HepG2 (cell line): ENCODE data around the gene KPNB1. TPM values are rescaled to one million over a fixed set of nuclear protein-coding genes. Genes with fewer than 3 reads are reported as not detected.

Experiments used
- ARID2 ChIP-seq: sonication (generic); formaldehyde crosslinking; IDR thresholded peaks from 2 replicates; pipeline ENCODE4 v1.8.1; 2022; ENCODE audit warnings: mild to moderate bottlenecking, missing genetic modification reagents, borderline replicate concordance
- ERF ChIP-seq: IDR thresholded peaks from 2 replicates; pipeline ENCODE4 v1.6.1; 2018; ENCODE audit warnings: missing biosample characterization, missing genetic modification reagents
- FOSL2 ChIP-seq: sonication (generic); formaldehyde crosslinking; IDR thresholded peaks from 2 replicates; pipeline ENCODE4 v1.4.0; 2020; ENCODE audit warnings: missing genetic modification reagents
- HMG20B ChIP-seq: conservative IDR thresholded peaks from 2 replicates; pipeline ENCODE4 v1.6.1; 2016; ENCODE audit warnings: missing genetic modification reagents, missing compliant biosample characterization
- JUND ChIP-seq: sonication (generic); formaldehyde crosslinking; IDR thresholded peaks from 2 replicates; pipeline ENCODE4 v1.8.0; 2022; ENCODE audit warnings: mild to moderate bottlenecking, missing genetic modification reagents
- KDM4B ChIP-seq: sonication (generic); formaldehyde crosslinking; IDR thresholded peaks from 2 replicates; pipeline ENCODE4 v1.4.0; 2020; ENCODE audit warnings: missing genetic modification reagents
- NFRKB ChIP-seq: fragments of 450-650 bp; IDR thresholded peaks from 2 replicates; pipeline ENCODE4 v1.6.1; 2017
- NONO ChIP-seq, 2 experiments: fragments of 450-650 bp in 1 of 2; sonication (generic) in 1 of 2; formaldehyde crosslinking in 1 of 2; IDR thresholded peaks in 1 of 2; conservative IDR thresholded peaks in 1 of 2; 2 replicates each; pipeline versions ENCODE4 v1.6.1 to v1.8.0; 2017 to 2022; ENCODE audit warnings: mild to moderate bottlenecking in 1 of 2, missing genetic modification reagents in 1 of 2, moderate library complexity in 1 of 2
- RBFOX2 ChIP-seq: fragments of 200-400 bp; formaldehyde crosslinking; IDR thresholded peaks from 2 replicates; pipeline ENCODE4 v1.6.1; 2017; ENCODE audit warnings: low read depth, mild to moderate bottlenecking, low read length
- TAF1 ChIP-seq: sonication (generic); formaldehyde crosslinking; IDR thresholded peaks from 2 replicates; pipeline ENCODE4 v1.4.0; 2020; ENCODE audit warnings: missing genetic modification reagents
- TP53 ChIP-seq: sonication (generic); formaldehyde crosslinking; conservative IDR thresholded peaks from 2 replicates; pipeline ENCODE4 v1.4.0; 2020; ENCODE audit warnings: missing genetic modification reagents
- ZEB1 ChIP-seq: IDR thresholded peaks from 2 replicates; pipeline ENCODE4 v1.6.1; 2012; ENCODE audit warnings: mild to moderate bottlenecking, low read depth, inconsistent platforms; ENCODE audit not compliant: insufficient replicate concordance
- ZFY ChIP-seq: sonication (generic); formaldehyde crosslinking; IDR thresholded peaks from 2 replicates; pipeline ENCODE4 v1.4.0; 2020; ENCODE audit warnings: missing genetic modification reagents
- ZNF543 ChIP-seq: sonication (generic); formaldehyde crosslinking; IDR thresholded peaks from 2 replicates; pipeline ENCODE4 v1.4.0; 2020; ENCODE audit warnings: mild to moderate bottlenecking, missing genetic modification reagents
- ZNF564 ChIP-seq: sonication (generic); formaldehyde crosslinking; IDR thresholded peaks from 2 replicates; pipeline ENCODE4 v1.8.1; 2023; ENCODE audit warnings: mild to moderate bottlenecking, missing genetic modification reagents
- ZNF569 ChIP-seq: sonication (generic); formaldehyde crosslinking; IDR thresholded peaks from 2 replicates; pipeline ENCODE4 v1.5.0; 2020; ENCODE audit warnings: mild to moderate bottlenecking, missing genetic modification reagents, moderate library complexity, borderline replicate concordance
- ZNF674 ChIP-seq: sonication (generic); formaldehyde crosslinking; IDR thresholded peaks from 2 replicates; pipeline ENCODE4 v1.5.0; 2020; ENCODE audit warnings: low read depth, mild to moderate bottlenecking, missing genetic modification reagents
- ZNF75D ChIP-seq: sonication (generic); formaldehyde crosslinking; IDR thresholded peaks from 2 replicates; pipeline ENCODE4 v1.8.1; 2023; ENCODE audit warnings: missing genetic modification reagents, mild to moderate bottlenecking, borderline replicate concordance
- ZNF788 ChIP-seq: sonication (generic); formaldehyde crosslinking; IDR thresholded peaks from 2 replicates; pipeline ENCODE4 v1.5.0; 2020; ENCODE audit warnings: mild to moderate bottlenecking, missing genetic modification reagents, borderline replicate concordance
- ZSCAN22 ChIP-seq: sonication (generic); formaldehyde crosslinking; IDR thresholded peaks from 2 replicates; pipeline ENCODE4 v1.4.0; 2020; ENCODE audit warnings: mild to moderate bottlenecking, missing genetic modification reagents
- ZSCAN9 ChIP-seq: IDR thresholded peaks from 2 replicates; pipeline ENCODE4 v1.6.1; 2016; ENCODE audit warnings: borderline replicate concordance
- polyA plus RNA-seq, 8 experiments: library from polyadenylated mRNA; depleted of rRNA in 3 of 8; stranded (reverse) in 7 of 8; unstranded in 1 of 8; fragments of >200 nt; fragmentation: Illumina TruSeq in 4 of 8; extraction: Trizol in 4 of 8; gene quantifications; 2 replicates each; pipeline versions ENCODE4 v1.2.1 to v1.2.3, GENCODE V29; 2011 to 2016; ENCODE audit warnings: low read depth in 4 of 8, missing spikeins in 1 of 8, mixed read lengths in 1 of 8; ENCODE audit not compliant: insufficient read depth in 1 of 8
- total RNA-seq, 5 experiments: library from RNA; depleted of rRNA; stranded (reverse); fragments of >200 nt; fragmentation: Illumina TruSeq; extraction: Trizol; gene quantifications; 2 replicates each; pipeline ENCODE4 v1.2.3, GENCODE V29; 2016; ENCODE audit warnings: low read depth in 1 of 5
- TF ChIP-seq, protein P1 (sequence below): sonication (generic); formaldehyde crosslinking; IDR thresholded peaks from 2 replicates; pipeline ENCODE4 v1.5.1; 2020; ENCODE audit warnings: mild to moderate bottlenecking, missing genetic modification reagents, borderline replicate concordance
- TF ChIP-seq, protein P2 (sequence below): sonication (generic); formaldehyde crosslinking; IDR thresholded peaks from 2 replicates; pipeline ENCODE4 v1.4.0; 2020; ENCODE audit warnings: low read depth, mild to moderate bottlenecking, missing genetic modification reagents
- TF ChIP-seq, protein P3 (sequence below): sonication (generic); formaldehyde crosslinking; IDR thresholded peaks from 2 replicates; pipeline ENCODE4 v1.5.0; 2020; ENCODE audit warnings: mild to moderate bottlenecking, missing genetic modification reagents
- TF ChIP-seq, protein P4 (sequence below): sonication (generic); formaldehyde crosslinking; conservative IDR thresholded peaks from 2 replicates; pipeline ENCODE4 v1.8.0; 2022; ENCODE audit warnings: mild to moderate bottlenecking, moderate library complexity, missing genetic modification reagents
- TF ChIP-seq, protein P5 (sequence below): sonication (generic); formaldehyde crosslinking; conservative IDR thresholded peaks from 2 replicates; pipeline ENCODE4 v1.4.0; 2020; ENCODE audit warnings: missing genetic modification reagents

KPNB1 gene
- total and polyA plus RNA-seq, 2 of the 13 experiments (the other 11 are each of a cell fraction or from before 2014, with no cell fraction given), result 164 to 424 TPM

DNA sequence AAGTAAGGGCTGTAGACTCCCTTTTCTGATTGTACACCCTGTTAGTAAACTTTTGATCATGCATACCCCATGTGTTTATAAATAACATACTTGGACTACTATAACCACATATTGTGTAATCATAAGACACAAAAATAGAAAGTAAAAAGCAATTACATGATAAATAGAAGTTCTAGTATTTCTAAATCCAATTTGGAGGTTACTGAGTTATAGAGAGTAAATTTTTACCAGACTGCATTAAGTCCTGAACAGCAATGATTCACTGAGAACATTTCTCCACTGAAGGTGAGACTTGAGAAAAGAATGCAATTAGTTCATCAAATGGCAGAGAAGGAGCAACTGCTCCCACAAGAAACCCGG, 36.5 kb downstream of the KPNB1 start (continued):
- TF ChIP-seq, protein P1, sequence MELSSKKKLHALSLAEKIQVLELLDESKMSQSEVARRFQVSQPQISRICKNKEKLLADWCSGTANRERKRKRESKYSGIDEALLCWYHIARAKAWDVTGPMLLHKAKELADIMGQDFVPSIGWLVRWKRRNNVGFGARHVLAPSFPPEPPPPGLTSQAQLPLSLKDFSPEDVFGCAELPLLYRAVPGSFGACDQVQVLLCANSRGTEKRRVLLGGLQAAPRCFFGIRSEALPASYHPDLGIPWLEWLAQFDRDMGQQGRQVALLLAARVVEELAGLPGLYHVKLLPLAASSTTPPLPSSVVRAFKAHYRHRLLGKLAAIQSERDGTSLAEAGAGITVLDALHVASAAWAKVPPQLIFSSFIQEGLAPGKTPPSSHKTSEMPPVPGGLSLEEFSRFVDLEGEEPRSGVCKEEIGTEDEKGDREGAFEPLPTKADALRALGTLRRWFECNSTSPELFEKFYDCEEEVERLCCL (CRISPR knock-in tag), result no peak
- TF ChIP-seq ERF, result no peak
- TF ChIP-seq ZNF674, result no peak
- no peak for TF ChIP-seq JUND (CRISPR knock-in tag)
- no peak for TF ChIP-seq RBFOX2
- TF ChIP-seq ZNF788 (CRISPR knock-in tag), result no peak
- TF ChIP-seq ZFY (CRISPR knock-in tag), result 0 out of 2 replicates have a peak, but pooled peaks have one; percentile 17
- TF ChIP-seq ZSCAN22, result no peak
- TF ChIP-seq, protein P2, sequence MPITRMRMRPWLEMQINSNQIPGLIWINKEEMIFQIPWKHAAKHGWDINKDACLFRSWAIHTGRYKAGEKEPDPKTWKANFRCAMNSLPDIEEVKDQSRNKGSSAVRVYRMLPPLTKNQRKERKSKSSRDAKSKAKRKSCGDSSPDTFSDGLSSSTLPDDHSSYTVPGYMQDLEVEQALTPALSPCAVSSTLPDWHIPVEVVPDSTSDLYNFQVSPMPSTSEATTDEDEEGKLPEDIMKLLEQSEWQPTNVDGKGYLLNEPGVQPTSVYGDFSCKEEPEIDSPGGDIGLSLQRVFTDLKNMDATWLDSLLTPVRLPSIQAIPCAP (CRISPR knock-in tag), result no peak
- no peak for TF ChIP-seq ZNF569 (CRISPR knock-in tag)
- TF ChIP-seq, protein P3, sequence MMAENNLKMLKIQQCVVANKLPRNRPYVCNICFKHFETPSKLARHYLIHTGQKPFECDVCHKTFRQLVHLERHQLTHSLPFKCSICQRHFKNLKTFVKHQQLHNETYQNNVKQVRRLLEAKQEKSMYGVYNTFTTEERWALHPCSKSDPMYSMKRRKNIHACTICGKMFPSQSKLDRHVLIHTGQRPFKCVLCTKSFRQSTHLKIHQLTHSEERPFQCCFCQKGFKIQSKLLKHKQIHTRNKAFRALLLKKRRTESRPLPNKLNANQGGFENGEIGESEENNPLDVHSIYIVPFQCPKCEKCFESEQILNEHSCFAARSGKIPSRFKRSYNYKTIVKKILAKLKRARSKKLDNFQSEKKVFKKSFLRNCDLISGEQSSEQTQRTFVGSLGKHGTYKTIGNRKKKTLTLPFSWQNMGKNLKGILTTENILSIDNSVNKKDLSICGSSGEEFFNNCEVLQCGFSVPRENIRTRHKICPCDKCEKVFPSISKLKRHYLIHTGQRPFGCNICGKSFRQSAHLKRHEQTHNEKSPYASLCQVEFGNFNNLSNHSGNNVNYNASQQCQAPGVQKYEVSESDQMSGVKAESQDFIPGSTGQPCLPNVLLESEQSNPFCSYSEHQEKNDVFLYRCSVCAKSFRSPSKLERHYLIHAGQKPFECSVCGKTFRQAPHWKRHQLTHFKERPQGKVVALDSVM (CRISPR knock-in tag), result no peak
- TF ChIP-seq, protein P4, sequence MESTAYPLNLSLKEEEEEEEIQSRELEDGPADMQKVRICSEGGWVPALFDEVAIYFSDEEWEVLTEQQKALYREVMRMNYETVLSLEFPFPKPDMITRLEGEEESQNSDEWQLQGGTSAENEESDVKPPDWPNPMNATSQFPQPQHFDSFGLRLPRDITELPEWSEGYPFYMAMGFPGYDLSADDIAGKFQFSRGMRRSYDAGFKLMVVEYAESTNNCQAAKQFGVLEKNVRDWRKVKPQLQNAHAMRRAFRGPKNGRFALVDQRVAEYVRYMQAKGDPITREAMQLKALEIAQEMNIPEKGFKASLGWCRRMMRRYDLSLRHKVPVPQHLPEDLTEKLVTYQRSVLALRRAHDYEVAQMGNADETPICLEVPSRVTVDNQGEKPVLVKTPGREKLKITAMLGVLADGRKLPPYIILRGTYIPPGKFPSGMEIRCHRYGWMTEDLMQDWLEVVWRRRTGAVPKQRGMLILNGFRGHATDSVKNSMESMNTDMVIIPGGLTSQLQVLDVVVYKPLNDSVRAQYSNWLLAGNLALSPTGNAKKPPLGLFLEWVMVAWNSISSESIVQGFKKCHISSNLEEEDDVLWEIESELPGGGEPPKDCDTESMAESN, result no peak
- no peak for TF ChIP-seq ZNF564 (CRISPR knock-in tag)
- 0 out of 2 replicates have a peak, but pooled peaks have one; percentile 36 for TF ChIP-seq ZNF543
- TF ChIP-seq HMG20B (CRISPR knock-in tag), result no peak
- no peak for TF ChIP-seq TP53
- no peak for TF ChIP-seq NFRKB
- TF ChIP-seq ARID2 (CRISPR knock-in tag), result no peak
- TF ChIP-seq NONO (IDR thresholded peaks at IDR 0.05), result no peak
- TF ChIP-seq NONO (CRISPR knock-in tag; conservative IDR thresholded peaks at IDR 0.05), result no peak
- TF ChIP-seq ZSCAN9, result 0 out of 2 replicates have a peak, but pooled peaks have one; percentile 7
- TF ChIP-seq TAF1 (CRISPR knock-in tag), result no peak
- TF ChIP-seq ZEB1, result no peak
- no peak for TF ChIP-seq ZNF75D (CRISPR knock-in tag)
- TF ChIP-seq, protein P5, sequence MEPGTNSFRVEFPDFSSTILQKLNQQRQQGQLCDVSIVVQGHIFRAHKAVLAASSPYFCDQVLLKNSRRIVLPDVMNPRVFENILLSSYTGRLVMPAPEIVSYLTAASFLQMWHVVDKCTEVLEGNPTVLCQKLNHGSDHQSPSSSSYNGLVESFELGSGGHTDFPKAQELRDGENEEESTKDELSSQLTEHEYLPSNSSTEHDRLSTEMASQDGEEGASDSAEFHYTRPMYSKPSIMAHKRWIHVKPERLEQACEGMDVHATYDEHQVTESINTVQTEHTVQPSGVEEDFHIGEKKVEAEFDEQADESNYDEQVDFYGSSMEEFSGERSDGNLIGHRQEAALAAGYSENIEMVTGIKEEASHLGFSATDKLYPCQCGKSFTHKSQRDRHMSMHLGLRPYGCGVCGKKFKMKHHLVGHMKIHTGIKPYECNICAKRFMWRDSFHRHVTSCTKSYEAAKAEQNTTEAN (CRISPR knock-in tag), result no peak
- TF ChIP-seq FOSL2 (CRISPR knock-in tag), result no peak
- TF ChIP-seq KDM4B (CRISPR knock-in tag), result no peak
